Tibial nerve (tissue), 3 donors: Measurements from ENCODE around the gene TP53I3.

ENCODE experiments used
- POLR2A ChIP-seq, 2 donors: fragments of 450-650 bp; IDR thresholded peaks; one replicate each; pipeline ENCODE4 v1.6.1; 2017; ENCODE audit warnings: antibody characterized with exemption in 2 of 2, mild to moderate bottlenecking in 2 of 2, moderate library complexity in 2 of 2
- TF ChIP-seq, protein P1 (sequence below), 5 experiments: fragments of 200-600 bp in 3 of 5; fragments of 450-650 bp in 2 of 5; sonication (generic) in 3 of 5; IDR thresholded peaks; one replicate each; pipeline ENCODE4 v1.5.1; 2016 to 2019; ENCODE audit warnings: antibody characterized with exemption in 5 of 5, mild to moderate bottlenecking in 3 of 5, moderate library complexity in 2 of 5

GRCh38 chr2:24102677-24103076 is 18.0 kb upstream of the TP53I3 start:
- TF ChIP-seq POLR2A (IDR thresholded peaks at IDR 0.05), result no peak
- TF ChIP-seq, protein P1, sequence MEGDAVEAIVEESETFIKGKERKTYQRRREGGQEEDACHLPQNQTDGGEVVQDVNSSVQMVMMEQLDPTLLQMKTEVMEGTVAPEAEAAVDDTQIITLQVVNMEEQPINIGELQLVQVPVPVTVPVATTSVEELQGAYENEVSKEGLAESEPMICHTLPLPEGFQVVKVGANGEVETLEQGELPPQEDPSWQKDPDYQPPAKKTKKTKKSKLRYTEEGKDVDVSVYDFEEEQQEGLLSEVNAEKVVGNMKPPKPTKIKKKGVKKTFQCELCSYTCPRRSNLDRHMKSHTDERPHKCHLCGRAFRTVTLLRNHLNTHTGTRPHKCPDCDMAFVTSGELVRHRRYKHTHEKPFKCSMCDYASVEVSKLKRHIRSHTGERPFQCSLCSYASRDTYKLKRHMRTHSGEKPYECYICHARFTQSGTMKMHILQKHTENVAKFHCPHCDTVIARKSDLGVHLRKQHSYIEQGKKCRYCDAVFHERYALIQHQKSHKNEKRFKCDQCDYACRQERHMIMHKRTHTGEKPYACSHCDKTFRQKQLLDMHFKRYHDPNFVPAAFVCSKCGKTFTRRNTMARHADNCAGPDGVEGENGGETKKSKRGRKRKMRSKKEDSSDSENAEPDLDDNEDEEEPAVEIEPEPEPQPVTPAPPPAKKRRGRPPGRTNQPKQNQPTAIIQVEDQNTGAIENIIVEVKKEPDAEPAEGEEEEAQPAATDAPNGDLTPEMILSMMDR (IDR thresholded peaks at IDR 0.05), result no peak
